Measurements from ENCODE around the gene SMIM22. TPM values are rescaled to one million over a fixed set of nuclear protein-coding genes. Genes with fewer than 3 reads are reported as not detected.

Gene SMIM22
- total RNA-seq (2021; ENCODE audit: unreplicated experiment) (3.3 TPM), Bru-seq, nascent RNA (percentile 13 among the genes with signal in this experiment), BruChase-seq, experiment 1, labeled RNA remaining after a 6-hour chase (percentile 17 among the genes with signal in this experiment), BruChase-seq, experiment 2, labeled RNA remaining after a 2-hour chase (percentile 15 among the genes with signal in this experiment)
- polyA plus RNA-seq (2012): 3.8 and 5.2 TPM in 2 replicates
- long read RNA-seq, partial matches to known transcripts: 0 of 1 reads
- long read RNA-seq, other reads (novel, unspliced or antisense): 0 of 1 reads

DNA sequence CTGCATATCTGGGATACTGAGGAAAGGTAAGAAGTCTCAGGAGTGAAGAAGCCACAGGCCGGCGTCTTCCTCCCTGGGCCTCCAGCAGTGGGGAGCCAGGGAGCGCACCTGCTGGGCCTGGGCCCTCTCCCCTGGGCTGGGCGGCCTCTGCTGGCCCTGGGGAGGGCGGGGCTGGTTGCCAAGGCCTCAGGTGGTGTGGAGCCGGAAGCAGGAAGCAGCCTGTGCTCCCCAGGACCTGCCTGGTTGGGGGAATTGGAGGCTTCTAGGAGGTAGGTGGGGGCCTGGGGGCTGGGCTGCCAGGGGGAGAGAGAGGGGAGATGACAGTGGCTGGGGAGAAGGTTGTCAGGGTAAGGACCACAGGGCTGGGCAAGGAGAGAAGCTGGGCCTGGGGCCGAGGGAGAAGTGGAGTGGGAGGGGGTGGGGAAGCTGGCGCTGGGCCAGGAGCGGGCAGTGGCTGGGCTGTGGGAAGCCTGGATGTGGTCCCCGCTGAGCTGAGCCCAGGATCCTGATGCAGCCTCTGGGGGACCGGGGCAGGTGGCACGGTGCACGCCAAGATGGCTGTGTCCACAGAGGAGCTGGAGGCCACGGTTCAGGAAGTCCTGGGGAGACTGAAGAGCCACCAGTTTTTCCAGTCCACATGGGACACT lies at the start of gene SMIM22:
TSS of gene SMIM22 (plus strand) at position 189 of the 647 bp plus-strand sequence. CDS start at position 555, 366 bp downstream.
- Histone ChIP-seq H3K27me3 (ENCODE audit: insufficient read depth, low read length) (no peaks in the 10 kb centered on the region), H3K79me2 (ENCODE audit: insufficient read depth, low read length) (no peaks in the 10 kb centered on the region), H3K9me2 (ENCODE audit: insufficient read depth) (no peaks in the 10 kb centered on the region), H3K4me1 (ENCODE audit: control insufficient read depth in 1 of 2, insufficient read depth in 2 of 2, low read length in 2 of 2) (peaks cover 2% of the 10 kb centered on the region in 2 experiments), H4K20me1 (ENCODE audit: insufficient read depth) (no peaks in the 10 kb centered on the region), H3K4me3 (replicated peaks in 1 of 2; ENCODE audit: low read depth in 1 of 2, low read length in 2 of 2) (no peak within 1 kb of the TSS), H3K27ac (ENCODE audit: low read depth, low read length) (no peak within 1 kb of the TSS; the same call in 1 of the 2 replicates), H3K9ac (ENCODE audit: low read length) (no peak within 1 kb of the TSS), H3K9me3 (ENCODE audit: control insufficient read depth in 1 of 2, insufficient read depth in 1 of 2, low read depth in 1 of 2, low read length in 2 of 2) (no peaks in the 10 kb centered on the region), H3K36me3 (ENCODE audit: control insufficient read depth in 1 of 2, insufficient read depth in 2 of 2, low read length in 2 of 2) (no peaks in the 10 kb centered on the region), H3K4me2 (ENCODE audit: low read length) (no peak within 1 kb of the TSS), H2AFZ (ENCODE audit: low read depth, low read length, poor library complexity, severe bottlenecking) (no peak within 1 kb of the TSS)
- BruUV-seq (replicated peaks): no TSS peak
- intact Hi-C loops (cut with micrococcal nuclease): no loop called here
- ChIA-PET CTCF (no interaction called here), POLR2A (no interaction called here), RAD21 (ENCODE audit: low non-redundant PET in 1 of 2, low total read pairs in 2 of 2, uncharacterized antibody in 2 of 2, unreplicated experiment in 2 of 2) (no interaction called here)
- DNase-seq (ENCODE audit: low read depth, low spot score) (no peak), ATAC-seq (peak; percentile 35; the same call in 1 of the 2 replicates)
- no peak for TF ChIP-seq ZNF274 (IDR thresholded peaks at IDR 0.05; ENCODE audit: low read depth, low read length)
- no peak for TF ChIP-seq POLR2AphosphoS5 (IDR thresholded peaks at IDR 0.05; ENCODE audit: low read depth, low read length)
- TF ChIP-seq SP1 (IDR thresholded peaks at IDR 0.05; ENCODE audit: low read depth): no peak
- no peak for TF ChIP-seq ZFX (IDR thresholded peaks at IDR 0.05)
- no peak for TF ChIP-seq CEBPB (IDR thresholded peaks at IDR 0.05; ENCODE audit: low read depth)
- TF ChIP-seq RAD21 (IDR thresholded peaks at IDR 0.05; ENCODE audit: low read depth): no peak

- POLR2A ChIA-PET: no interaction called here
- CTCF ChIA-PET: no interaction called here
Observed at GRCh38 chr16:4746215-4746614, 49.0 kb upstream of the SMIM22 start.

More at GRCh38 chr16:4746215-4746614, 49.0 kb upstream of the SMIM22 start:
- no peak overlapping the region for H3K4me3 ChIP-seq (replicated peaks in 1 of 2; ENCODE audit: low read depth in 1 of 2, low read length in 2 of 2)
- H2AFZ ChIP-seq (ENCODE audit: low read depth, low read length, poor library complexity, severe bottlenecking): no peak overlapping the region
- intact Hi-C loops (cut with micrococcal nuclease): no loop called here
- H3K36me3 ChIP-seq (ENCODE audit: control insufficient read depth in 1 of 2, insufficient read depth in 2 of 2, low read length in 2 of 2): peaks cover 0 to 3% of the 10 kb centered on the region in 2 experiments; a peak in 2 of 4 replicates
- no peak overlapping the region for H3K27ac ChIP-seq (ENCODE audit: low read depth, low read length)
- BruUV-seq (replicated peaks): no TSS peak
- H3K9me3 ChIP-seq (ENCODE audit: control insufficient read depth in 1 of 2, insufficient read depth in 1 of 2, low read depth in 1 of 2, low read length in 2 of 2): no peaks in the 10 kb centered on the region
- DNase-seq (ENCODE audit: low read depth, low spot score) (no peak), ATAC-seq (no peak)
- H3K4me1 ChIP-seq (ENCODE audit: control insufficient read depth in 1 of 2, insufficient read depth in 2 of 2, low read length in 2 of 2): no peaks in the 10 kb centered on the region
- RAD21 ChIA-PET (ENCODE audit: low non-redundant PET in 1 of 2, low total read pairs in 2 of 2, uncharacterized antibody in 2 of 2, unreplicated experiment in 2 of 2): no interaction called here
- no peaks in the 10 kb centered on the region for H3K79me2 ChIP-seq (ENCODE audit: insufficient read depth, low read length)
- H4K20me1 ChIP-seq (ENCODE audit: insufficient read depth): no peaks in the 10 kb centered on the region
- H3K9ac ChIP-seq (ENCODE audit: low read length): no peak overlapping the region
- no peak for TF ChIP-seq CTCF (IDR thresholded peaks at IDR 0.05 in 2 of 3, conservative IDR thresholded peaks at IDR 0.05 in 1 of 3; ENCODE audit: borderline replicate concordance in 1 of 3, insufficient read depth in 1 of 3, low read depth in 2 of 3, low read length in 2 of 3)
- no peaks in the 10 kb centered on the region for H3K9me2 ChIP-seq (ENCODE audit: insufficient read depth)
- no peak overlapping the region for H3K4me2 ChIP-seq (ENCODE audit: low read length)
- no peaks in the 10 kb centered on the region for H3K27me3 ChIP-seq (ENCODE audit: insufficient read depth, low read length)
